ENCODE results near the gene MED10. TPM values are rescaled to one million over a fixed set of nuclear protein-coding genes. Genes with fewer than 3 reads are reported as not detected.

Gene MED10
- 5.9 and 6.8 TPM in 2 replicates for total RNA-seq

GRCh38 chr5:6377905-6378765 lies at the start of gene MED10:
MED10 (minus strand) TSS chr5:6378547; CDS start chr5:6378483, 64 bp downstream.

Other genes with a start within 250 kb of the MED10 start
- not detected in 2 replicates for gene UBE2QL1, start 70.3 kb upstream of the MED10 start, total RNA-seq

All from subcutaneous preadipocyte (primary cell).